ENCODE results near the gene ATF6.
"Not testable (repeated sequence)": the region's sequence is repeated elsewhere in the genome, so short reads cannot be mapped to it uniquely, and the experiment has no call there.

Gene ATF6, protein sequence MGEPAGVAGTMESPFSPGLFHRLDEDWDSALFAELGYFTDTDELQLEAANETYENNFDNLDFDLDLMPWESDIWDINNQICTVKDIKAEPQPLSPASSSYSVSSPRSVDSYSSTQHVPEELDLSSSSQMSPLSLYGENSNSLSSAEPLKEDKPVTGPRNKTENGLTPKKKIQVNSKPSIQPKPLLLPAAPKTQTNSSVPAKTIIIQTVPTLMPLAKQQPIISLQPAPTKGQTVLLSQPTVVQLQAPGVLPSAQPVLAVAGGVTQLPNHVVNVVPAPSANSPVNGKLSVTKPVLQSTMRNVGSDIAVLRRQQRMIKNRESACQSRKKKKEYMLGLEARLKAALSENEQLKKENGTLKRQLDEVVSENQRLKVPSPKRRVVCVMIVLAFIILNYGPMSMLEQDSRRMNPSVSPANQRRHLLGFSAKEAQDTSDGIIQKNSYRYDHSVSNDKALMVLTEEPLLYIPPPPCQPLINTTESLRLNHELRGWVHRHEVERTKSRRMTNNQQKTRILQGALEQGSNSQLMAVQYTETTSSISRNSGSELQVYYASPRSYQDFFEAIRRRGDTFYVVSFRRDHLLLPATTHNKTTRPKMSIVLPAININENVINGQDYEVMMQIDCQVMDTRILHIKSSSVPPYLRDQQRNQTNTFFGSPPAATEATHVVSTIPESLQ

DNA sequence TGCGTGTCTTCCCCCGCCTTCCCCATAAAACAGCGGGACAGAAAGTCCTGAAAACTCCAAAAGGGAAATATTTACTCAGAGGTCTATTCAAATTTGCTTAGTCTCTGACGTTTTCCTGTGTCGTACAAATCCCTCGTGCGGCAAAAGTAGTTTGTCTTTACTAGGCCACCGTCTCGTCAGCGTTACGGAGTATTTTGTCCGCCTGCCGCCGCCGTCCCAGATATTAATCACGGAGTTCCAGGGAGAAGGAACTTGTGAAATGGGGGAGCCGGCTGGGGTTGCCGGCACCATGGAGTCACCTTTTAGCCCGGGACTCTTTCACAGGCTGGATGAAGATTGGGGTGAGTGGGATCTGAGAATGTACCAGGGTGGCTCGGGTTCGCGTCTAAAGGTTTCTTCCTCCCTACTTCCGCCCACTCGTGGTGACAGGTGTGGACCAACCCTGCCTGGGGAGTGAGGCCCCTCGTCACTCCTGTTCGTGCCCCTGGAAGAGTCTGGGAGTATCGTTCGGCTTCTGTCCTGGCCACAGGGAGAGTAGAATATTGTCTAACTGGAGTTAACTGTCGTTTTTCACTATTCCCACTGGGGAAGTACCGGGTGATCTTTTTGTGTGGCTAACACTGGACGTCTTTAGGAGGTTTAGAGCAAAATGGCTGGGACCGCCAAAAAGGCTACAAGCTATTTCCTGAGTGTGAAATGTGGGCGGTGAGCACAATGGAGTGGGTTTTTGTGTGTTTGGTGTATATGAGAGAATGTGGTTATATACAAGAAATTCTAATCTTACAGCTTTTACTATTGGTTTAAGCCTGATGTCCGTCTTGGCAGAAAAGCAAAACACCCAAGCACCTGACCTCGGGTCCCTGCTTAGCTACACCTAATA, at the start of gene ATF6:
ATF6 (plus strand) TSS at position 219 of the 880 bp plus-strand sequence; CDS start at position 260, 41 bp downstream.
- Histone ChIP-seq H2AFZ (ENCODE audit: low read depth, low read length) (peak within 1 kb of the TSS; percentile 60), H3K27me3 (ENCODE audit: insufficient read depth, low read length) (no peaks in the 10 kb centered on the region), H3K4me1 (ENCODE audit: insufficient read depth, low read length) (no peaks in the 10 kb centered on the region), H3K4me3 (ENCODE audit: low read length) (peak within 1 kb of the TSS; percentile 84), H3K36me3 (ENCODE audit: insufficient read depth, low read length) (no peaks in the 10 kb centered on the region), H3K9me3 (ENCODE audit: low read length) (no peaks in the 10 kb centered on the region)

DNA sequence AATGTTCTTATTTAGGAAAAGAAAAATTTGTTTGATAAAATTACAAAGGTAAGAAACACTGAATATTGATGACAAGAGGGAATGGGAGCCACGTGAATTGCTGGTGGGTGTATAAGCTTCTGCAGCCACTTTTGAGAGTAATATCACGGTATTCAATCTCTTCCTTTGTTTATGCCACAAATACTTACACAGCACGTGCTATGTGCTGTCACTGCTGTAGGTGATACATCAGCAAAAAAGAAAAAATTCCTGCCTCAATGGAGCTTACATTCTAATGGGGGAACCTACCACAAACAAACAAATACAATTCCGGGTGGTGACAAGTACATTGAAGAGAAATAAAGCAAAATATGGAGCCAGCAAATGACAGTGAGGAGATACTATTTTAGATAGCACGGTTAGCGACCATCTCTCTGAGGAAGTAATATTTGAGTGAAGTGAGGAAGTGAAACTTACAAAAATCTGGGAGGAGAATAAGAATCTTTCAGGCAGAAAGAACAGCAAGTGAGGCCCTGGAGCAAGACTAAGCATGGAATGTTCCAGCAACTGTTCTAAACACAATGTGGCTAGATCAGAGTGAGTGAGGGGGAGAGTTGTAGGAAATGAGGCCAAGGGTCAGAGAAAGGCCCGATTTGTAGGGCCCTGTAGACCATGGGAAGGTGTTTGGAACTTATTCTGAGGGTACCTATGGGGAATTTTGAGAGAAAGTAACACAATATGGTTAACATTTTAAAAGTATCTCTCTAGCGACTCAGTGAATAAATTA, 47.4 kb upstream of the ATF6 start:
- no peaks in the 10 kb centered on the region for H3K36me3 ChIP-seq (ENCODE audit: insufficient read depth, low read length)
- H3K4me3 ChIP-seq (ENCODE audit: low read length): no peak overlapping the region
- H3K4me1 ChIP-seq (ENCODE audit: insufficient read depth, low read length): no peaks in the 10 kb centered on the region
- peaks cover 22% of the 10 kb centered on the region for H3K27me3 ChIP-seq (ENCODE audit: insufficient read depth, low read length)
- H2AFZ ChIP-seq (ENCODE audit: low read depth, low read length): no peak overlapping the region
- H3K9me3 ChIP-seq (ENCODE audit: low read length): no peaks in the 10 kb centered on the region

DNA sequence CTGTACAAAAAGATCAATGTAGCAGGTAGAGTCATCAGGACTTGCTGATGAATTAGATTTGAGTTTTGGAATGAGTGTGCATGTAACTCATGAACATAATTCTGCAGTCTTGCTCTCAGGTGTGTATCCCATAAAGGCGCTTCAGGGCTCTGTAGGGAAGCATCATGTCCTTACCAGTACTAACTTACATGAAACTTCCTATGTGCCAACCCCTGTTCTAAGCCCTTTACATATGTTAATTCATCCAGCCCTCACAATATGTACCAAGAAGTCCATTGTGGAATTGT, 46.9 kb upstream of the ATF6 start:
- no peaks in the 10 kb centered on the region for H3K4me1 ChIP-seq (ENCODE audit: insufficient read depth, low read length)
- H2AFZ ChIP-seq (ENCODE audit: low read depth, low read length): no peak overlapping the region
- H3K4me3 ChIP-seq (ENCODE audit: low read length): no peak overlapping the region
- no peaks in the 10 kb centered on the region for H3K9me3 ChIP-seq (ENCODE audit: low read length)
- H3K27me3 ChIP-seq (ENCODE audit: insufficient read depth, low read length): peaks cover 22% of the 10 kb centered on the region
- H3K36me3 ChIP-seq (ENCODE audit: insufficient read depth, low read length): no peaks in the 10 kb centered on the region

DNA sequence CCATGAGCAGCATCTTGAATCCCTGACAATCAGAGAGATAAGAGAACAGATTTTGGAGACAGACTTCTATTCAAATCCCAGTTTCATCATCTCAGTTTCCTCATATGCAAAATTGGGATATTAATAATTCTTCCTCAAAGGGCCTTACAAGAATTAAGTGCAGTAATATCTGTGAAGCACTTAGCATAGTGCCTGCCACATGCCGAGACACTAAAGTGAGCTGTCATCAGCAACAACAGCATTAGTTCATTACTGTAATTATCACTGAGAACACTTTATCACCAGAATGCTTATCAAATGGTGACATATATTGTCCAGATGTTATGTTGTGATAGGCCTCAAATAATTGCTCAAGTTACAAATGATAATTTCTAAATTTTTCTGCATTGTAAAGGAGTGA, 45.7 kb upstream of the ATF6 start:
- Histone ChIP-seq H3K27me3 (ENCODE audit: insufficient read depth, low read length) (peaks cover 30% of the 10 kb centered on the region), H3K9me3 (ENCODE audit: low read length) (no peaks in the 10 kb centered on the region), H3K36me3 (ENCODE audit: insufficient read depth, low read length) (no peaks in the 10 kb centered on the region)

DNA sequence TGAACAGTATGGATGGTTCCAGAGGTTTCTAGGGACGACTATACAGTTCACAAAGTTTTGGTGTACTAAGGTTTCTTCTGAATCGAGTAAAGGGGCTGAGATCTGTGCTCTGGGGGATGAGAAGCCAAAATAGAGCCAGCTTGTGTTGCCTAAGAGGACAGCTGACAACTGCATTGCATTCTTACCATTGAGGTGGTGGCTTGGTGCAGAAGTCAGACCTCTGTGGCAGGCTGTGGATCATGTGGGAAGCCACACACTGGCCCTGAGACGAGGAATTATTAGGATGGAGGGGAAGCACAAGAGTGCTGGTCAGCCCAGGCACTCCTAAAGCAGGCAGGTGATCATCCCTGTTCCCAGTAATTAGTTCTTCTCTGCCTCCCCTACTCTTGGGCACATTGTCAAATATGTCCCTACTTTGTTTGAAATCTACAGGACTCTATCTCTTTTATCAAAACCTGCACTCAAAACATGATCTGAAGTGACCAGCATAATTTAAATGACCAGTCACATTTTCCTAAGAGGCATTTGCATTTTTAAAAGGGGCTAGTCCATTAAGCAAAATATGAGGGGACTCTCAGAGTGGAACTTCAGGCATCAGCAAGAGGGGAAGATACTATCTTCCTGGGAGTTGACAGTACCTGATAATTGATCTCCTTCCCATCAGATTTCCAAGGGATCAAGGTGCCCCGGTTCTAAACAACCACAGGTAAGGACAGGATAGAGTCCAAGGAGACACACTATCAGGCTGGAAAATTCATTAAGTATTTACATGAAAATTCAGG, 45.0 kb upstream of the ATF6 start, which contains the start of gene FCRLB:
FCRLB (plus strand) TSS at position 589 of the 782 bp plus-strand sequence. CDS start 1,129 bp downstream, outside the sequence.
- H2AFZ ChIP-seq (ENCODE audit: low read depth, low read length): no peak within 1 kb of the TSS
- peaks cover 5% of the 10 kb centered on the region for H3K4me1 ChIP-seq (ENCODE audit: insufficient read depth, low read length)
- peaks cover 30% of the 10 kb centered on the region for H3K27me3 ChIP-seq (ENCODE audit: insufficient read depth, low read length)
- H3K36me3 ChIP-seq (ENCODE audit: insufficient read depth, low read length): no peaks in the 10 kb centered on the region
- H3K4me3 ChIP-seq (ENCODE audit: low read length): no peak within 1 kb of the TSS
- H3K9me3 ChIP-seq (ENCODE audit: low read length): no peaks in the 10 kb centered on the region

More for the DNA sequence above, 45.7 kb upstream of the ATF6 start:
- H2AFZ ChIP-seq (ENCODE audit: low read depth, low read length): no peak overlapping the region
- H3K4me3 ChIP-seq (ENCODE audit: low read length): no peak overlapping the region
- H3K4me1 ChIP-seq (ENCODE audit: insufficient read depth, low read length): peaks cover under 1% of the 10 kb centered on the region

DNA sequence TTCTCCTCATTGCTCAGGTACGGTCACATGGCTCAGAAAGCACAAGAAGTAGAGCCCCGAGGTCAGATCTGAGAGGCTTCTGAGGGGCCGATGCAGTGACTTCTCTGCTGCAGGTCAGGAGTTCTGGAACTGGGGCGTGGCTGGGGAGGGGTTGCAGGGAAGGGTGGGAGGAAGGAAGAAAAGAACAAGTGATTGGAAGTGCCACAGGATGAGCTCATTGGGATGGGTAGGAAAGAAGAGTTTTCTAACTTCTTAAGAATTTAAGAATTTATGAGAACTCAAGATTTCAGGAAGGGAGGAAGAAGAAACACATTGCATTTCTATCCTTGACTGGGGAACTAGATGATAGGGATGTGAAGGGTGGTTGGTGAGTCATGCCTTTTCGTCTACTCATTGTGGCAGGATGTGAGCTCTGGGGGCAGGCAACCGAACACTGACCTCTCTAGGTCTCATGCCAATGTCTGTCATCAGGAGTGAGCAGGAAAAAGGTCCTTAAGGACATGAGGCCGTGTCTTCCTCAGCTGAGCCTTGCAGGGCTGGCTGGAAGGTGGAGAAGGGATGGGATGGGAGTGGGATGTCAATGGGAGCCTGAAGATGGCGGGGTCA, 44.3 kb upstream of the ATF6 start:
- H2AFZ ChIP-seq (ENCODE audit: low read depth, low read length): no peak overlapping the region
- peaks cover 30% of the 10 kb centered on the region for H3K27me3 ChIP-seq (ENCODE audit: insufficient read depth, low read length)
- H3K4me3 ChIP-seq (ENCODE audit: low read length): no peak overlapping the region
- no peaks in the 10 kb centered on the region for H3K36me3 ChIP-seq (ENCODE audit: insufficient read depth, low read length)
- H3K9me3 ChIP-seq (ENCODE audit: low read length): no peaks in the 10 kb centered on the region
- H3K4me1 ChIP-seq (ENCODE audit: insufficient read depth, low read length): peaks cover 5% of the 10 kb centered on the region

DNA sequence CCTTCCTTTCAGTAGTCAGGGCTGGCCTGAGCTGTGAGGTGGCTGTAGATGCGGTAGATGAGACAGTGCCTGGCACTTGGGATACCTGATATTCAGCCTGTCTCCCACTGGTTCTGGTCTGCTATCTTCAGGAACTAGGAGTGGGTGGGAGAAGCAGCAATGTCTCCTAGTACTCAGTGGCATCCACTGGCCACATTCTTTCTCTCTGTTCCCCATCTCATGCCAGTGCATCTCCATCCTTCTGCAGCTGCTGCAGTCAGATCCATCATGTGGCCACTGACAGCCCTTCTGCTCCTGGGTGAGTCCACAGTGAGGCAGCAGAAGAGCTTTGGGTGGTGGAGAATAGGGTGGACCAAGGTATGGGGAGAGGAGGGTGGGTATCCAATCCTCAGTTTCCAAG, 43.7 kb upstream of the ATF6 start:
- Histone ChIP-seq H3K4me1 (ENCODE audit: insufficient read depth, low read length) (peaks cover 5% of the 10 kb centered on the region), H3K9me3 (ENCODE audit: low read length) (no peaks in the 10 kb centered on the region), H3K27me3 (ENCODE audit: insufficient read depth, low read length) (peaks cover 30% of the 10 kb centered on the region), H3K4me3 (ENCODE audit: low read length) (no peak overlapping the region), H2AFZ (ENCODE audit: low read depth, low read length) (no peak overlapping the region), H3K36me3 (ENCODE audit: insufficient read depth, low read length) (no peaks in the 10 kb centered on the region)

DNA sequence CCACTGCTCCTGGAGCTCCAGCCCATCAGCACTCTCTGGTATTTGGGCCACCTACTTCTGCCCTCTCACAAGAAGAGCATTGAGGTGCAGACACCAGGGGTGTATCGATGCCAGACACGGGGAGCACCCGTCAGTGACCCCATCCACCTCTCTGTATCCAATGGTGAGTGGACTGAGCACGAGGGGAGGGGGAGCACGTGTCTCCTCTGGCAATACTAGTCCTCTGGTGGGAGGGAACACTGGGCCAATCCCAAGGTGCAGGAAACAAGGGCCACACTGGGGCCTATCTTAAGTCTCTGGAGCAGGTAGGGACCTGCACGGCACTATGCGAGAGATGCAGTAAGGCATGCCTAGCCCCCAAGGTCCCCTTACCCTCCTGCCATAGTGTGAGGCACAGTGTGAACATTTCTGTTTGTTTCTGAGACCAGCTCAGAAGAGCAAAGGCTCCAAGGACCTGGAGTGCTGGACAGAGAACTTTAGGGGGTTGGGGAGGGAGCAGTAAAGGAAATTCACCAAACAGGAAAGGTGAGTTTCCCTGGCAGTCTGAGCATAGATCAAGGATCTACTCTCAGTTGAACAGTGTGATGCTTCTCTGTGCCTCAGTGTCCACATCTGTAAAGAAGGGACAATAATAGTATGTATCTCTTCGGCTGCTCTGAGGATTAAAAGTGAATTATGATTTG, 42.5 kb upstream of the ATF6 start:
- Histone ChIP-seq H3K9me3 (ENCODE audit: low read length) (no peaks in the 10 kb centered on the region), H3K4me3 (ENCODE audit: low read length) (no peak overlapping the region), H3K4me1 (ENCODE audit: insufficient read depth, low read length) (peaks cover 5% of the 10 kb centered on the region), H3K27me3 (ENCODE audit: insufficient read depth, low read length) (peaks cover 32% of the 10 kb centered on the region), H2AFZ (ENCODE audit: low read depth, low read length) (no peak overlapping the region), H3K36me3 (ENCODE audit: insufficient read depth, low read length) (no peaks in the 10 kb centered on the region)

DNA sequence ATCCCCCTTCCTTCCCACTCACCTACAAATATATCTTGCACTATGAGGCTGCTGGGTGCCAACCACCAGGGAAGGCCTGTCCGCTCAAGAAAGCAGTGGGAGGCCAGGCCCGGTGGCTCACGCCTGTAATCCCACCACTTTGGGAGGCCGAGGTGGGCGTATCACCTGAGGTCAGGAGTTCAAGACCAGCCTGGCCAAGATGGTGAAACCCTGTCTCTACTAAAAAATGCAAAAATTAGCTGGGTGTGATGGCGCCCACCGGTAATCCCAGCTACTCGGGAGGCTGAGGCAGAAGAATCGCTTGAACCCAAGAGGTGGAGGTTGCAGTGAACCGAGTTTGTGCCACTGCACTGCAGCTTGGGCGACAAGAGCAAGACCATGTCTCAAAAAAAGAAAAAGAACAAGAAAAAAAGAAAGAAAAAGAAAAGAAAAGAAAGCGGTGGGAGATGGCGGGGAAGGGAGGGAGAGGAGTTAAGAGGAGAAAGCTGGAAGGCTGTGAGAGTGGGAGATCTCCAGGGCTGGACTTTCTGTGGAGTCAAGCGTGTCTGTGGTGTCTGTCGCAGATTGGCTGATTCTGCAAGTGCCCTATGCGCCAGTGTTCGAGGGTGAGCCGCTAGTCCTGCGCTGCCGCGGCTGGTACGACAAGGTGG, 40.7 kb upstream of the ATF6 start:
- H3K9me3 ChIP-seq (ENCODE audit: low read length); H3K36me3 ChIP-seq (ENCODE audit: insufficient read depth, low read length); H3K4me1 ChIP-seq (ENCODE audit: insufficient read depth, low read length): not testable (repeated sequence)
- H3K27me3 ChIP-seq (ENCODE audit: insufficient read depth, low read length): peaks cover 35% of the 10 kb centered on the region
- peak overlapping the region; percentile 82 for H3K4me3 ChIP-seq (ENCODE audit: low read length)
- H2AFZ ChIP-seq (ENCODE audit: low read depth, low read length): peak overlapping the region; percentile 84

DNA sequence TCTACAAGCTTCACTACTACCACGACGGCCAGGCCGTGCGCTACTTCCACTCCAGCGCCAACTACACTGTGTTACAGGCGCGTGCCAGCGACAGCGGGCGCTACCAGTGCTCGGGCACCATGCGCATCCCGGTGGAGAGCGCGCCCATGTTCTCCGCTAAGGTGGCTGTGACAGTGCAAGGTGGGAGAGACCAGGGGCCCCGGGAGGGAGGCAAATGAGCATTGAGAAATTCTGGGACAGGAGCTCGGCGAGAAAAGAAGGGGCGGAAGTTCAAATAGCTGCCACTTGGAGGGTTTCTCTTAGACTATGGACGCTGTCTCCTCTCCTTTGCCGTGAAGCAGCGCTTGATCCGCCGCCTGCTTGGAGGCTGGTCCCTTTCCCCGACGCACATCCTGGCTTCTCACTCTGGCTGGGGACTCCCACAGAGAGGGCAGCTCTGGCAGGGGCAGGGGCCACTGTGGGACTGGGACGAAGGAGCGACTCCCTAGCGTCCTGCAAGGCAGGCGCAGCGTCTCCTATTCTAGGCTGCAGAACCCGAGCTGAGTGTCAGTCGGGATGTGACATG, 40.1 kb upstream of the ATF6 start:
- no peaks in the 10 kb centered on the region for H3K36me3 ChIP-seq (ENCODE audit: insufficient read depth, low read length)
- H3K9me3 ChIP-seq (ENCODE audit: low read length): no peaks in the 10 kb centered on the region
- peak overlapping the region; percentile 84 for H2AFZ ChIP-seq (ENCODE audit: low read depth, low read length)
- peak overlapping the region; percentile 82 for H3K4me3 ChIP-seq (ENCODE audit: low read length)
- peaks cover 5% of the 10 kb centered on the region for H3K4me1 ChIP-seq (ENCODE audit: insufficient read depth, low read length)
- peaks cover 37% of the 10 kb centered on the region for H3K27me3 ChIP-seq (ENCODE audit: insufficient read depth, low read length)
